NB4 (cell line): ENCODE results near the gene GDPD5.

ENCODE experiments used
- DNase-seq: peaks from one replicate; pipeline ENCODE4 v3.0.0; 2010; ENCODE audit warnings: low read depth
- H3K4me3 ChIP-seq: one replicate; pipeline ENCODE4 v1.5.1; 2011; ENCODE audit warnings: mild to moderate bottlenecking, low read depth, low read length, moderate library complexity
- CTCF ChIP-seq: IDR thresholded peaks from one replicate; pipeline ENCODE4 v1.5.1; 2012; ENCODE audit warnings: low read depth, low read length
- MYC ChIP-seq: IDR thresholded peaks from 2 replicates; pipeline ENCODE4 v1.6.1; 2011; ENCODE audit warnings: low read depth, low read length
- POLR2A ChIP-seq: IDR thresholded peaks from 2 replicates; pipeline ENCODE4 v1.6.1; 2011; ENCODE audit warnings: mild to moderate bottlenecking; ENCODE audit not compliant: insufficient read length; ENCODE audit errors: extremely low read depth
- TF ChIP-seq, protein P1 (sequence below): IDR thresholded peaks from 2 replicates; pipeline ENCODE4 v1.6.1; 2011; ENCODE audit warnings: low read depth, low read length

Gene GDPD5

DNA sequence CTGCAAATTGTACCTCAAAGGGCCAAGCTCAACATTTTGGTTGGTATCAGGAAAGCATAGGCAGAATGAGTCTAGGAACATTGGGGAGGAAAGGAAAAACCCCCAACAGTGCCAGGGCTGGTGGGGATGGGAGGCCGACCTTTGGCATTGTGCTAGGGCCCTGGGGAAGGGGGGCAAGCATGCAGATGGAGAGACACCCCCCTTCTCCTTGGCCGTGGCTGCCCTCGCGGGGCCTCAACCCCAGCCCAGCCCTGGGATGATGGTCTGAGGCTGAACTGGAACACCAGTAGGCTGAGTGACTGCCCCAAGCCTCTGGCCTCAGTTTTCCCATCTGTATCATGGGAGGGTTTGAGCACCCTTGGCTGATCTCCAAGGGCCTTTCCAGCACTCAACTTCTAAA is 40.0 kb downstream of the GDPD5 start:
- no peak for TF ChIP-seq MYC
- TF ChIP-seq POLR2A, result no peak
- TF ChIP-seq CTCF, result no peak
- TF ChIP-seq, protein P1, sequence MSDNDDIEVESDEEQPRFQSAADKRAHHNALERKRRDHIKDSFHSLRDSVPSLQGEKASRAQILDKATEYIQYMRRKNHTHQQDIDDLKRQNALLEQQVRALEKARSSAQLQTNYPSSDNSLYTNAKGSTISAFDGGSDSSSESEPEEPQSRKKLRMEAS, result no peak
- no peak overlapping the region for H3K4me3 ChIP-seq
- DNase-seq, result no peak

GRCh38 chr11:75482931-75483469 is 42.7 kb downstream of the GDPD5 start:
- no peak overlapping the region for H3K4me3 ChIP-seq
- TF ChIP-seq CTCF (no peak), POLR2A (no peak), MYC (no peak)
- TF ChIP-seq, protein P1, result no peak
- no peak for DNase-seq

DNA sequence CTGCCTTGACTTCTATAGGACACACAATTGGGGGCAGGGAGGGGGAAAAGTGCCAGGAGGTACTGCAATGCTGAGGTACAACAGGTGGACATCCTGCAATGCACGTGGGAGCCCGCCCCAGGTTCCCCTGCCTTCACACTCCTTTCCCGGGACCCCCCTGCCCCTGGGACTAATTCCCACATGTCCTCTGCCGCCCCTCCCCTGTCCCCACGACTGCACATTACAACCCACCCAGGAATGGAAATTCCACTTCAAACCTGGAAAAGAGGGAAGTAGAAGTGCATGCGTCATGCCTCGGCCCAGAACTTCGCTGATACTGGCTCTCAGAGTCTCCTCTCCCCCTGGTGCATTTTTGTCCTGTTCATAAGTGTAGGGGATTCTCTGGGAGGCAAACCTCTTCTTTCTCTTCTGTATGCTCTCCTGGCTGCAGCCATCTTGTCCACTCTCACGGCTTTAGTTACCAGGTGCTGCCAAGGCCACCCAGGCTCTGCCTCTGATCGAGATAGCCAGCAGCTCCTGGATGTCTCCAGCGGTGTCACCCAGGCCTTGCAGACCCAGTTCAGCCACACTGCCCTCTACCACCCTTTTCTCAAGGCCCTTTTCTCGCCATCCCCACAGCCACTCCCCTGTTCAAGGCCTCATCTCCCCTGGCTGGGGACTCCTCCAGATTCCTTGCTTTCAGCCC is 43.7 kb downstream of the GDPD5 start:
- no peak for TF ChIP-seq CTCF
- no peak for TF ChIP-seq POLR2A
- no peak for TF ChIP-seq MYC
- TF ChIP-seq, protein P1, result no peak
- no peak overlapping the region for H3K4me3 ChIP-seq
- no peak for DNase-seq

- DNase-seq, result no peak
- TF ChIP-seq, protein P1, result no peak
- TF ChIP-seq MYC (no peak), CTCF (no peak), POLR2A (no peak)
- H3K4me3 ChIP-seq, result no peak overlapping the region
These were observed 44.4 kb downstream of the GDPD5 start for GRCh38 chr11:75481223-75481921.

DNA sequence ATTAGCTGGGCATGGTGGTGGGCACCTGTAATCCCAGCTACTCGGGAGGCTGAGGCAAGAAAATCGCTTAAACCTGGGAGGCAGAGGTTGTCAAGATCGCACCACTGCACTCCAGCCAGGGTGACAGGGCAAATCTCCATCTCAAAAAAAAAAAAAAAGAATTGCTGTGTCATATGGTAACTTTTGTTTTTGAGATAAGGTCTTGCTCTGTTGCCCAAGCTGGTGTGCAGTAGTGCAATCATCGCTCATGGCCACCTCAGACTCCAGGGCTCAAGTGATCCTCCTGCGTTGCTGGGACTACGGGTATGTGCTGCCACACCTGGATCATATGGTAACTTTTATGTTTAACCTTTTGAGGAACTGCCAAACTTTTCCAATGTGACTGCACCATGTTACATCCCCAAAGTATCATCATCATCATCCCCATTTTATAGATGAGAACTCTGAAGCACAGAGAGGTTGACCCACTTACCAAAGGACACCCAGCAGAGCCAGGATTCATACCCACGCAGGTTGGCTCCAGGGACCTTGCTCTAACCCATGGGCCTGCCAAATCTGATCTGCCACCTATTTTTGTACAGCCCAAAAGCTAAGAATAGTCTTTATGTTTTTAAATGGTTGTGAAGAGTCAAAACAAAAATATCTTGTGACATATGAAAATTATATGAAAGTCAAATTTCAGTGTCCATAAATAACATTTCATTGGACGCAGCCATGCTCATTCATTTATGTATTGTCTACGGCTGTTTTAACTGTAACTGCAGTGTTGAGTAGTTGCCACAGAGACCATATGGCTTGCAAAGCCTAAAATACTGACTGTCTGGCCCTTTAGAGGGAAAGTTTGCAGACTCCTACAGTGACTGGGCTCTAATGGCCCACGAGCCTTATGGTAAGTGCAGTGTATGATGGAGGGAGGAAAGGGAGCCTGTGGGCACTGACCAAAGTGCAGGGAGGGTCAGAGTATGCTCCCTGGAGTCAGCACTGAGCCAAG is 45.3 kb downstream of the GDPD5 start:
- DNase-seq, result no peak
- TF ChIP-seq CTCF, result no peak
- TF ChIP-seq MYC, result no peak
- TF ChIP-seq, protein P1, result no peak
- TF ChIP-seq POLR2A, result no peak
- no peak overlapping the region for H3K4me3 ChIP-seq
